B cell (primary cell): Measurements from ENCODE around the gene ANAPC7. TPM values are rescaled to one million over a fixed set of nuclear protein-coding genes. Genes with fewer than 3 reads are reported as not detected.

Source experiments
- ATAC-seq: fragments of 200-7000 bp; cut with Tn5 transposase; one replicate; pipeline ENCODE4 v1.10.0; 2021; ENCODE audit warnings: low read depth, mild to moderate bottlenecking, moderate number of reproducible peaks, moderate library complexity
- CTCF ChIA-PET: fragments of 350-600 bp; sonication (Branson Sonifier 250); formaldehyde crosslinking; loops from one replicate; lab custom pipeline; 2021; ENCODE audit warnings: antibody characterized with exemption, inconsistent platforms; lab: Charles Lee
- POLR2A ChIA-PET: fragments of 350-600 bp; sonication (Branson Sonifier 250); formaldehyde crosslinking; loops from one replicate; lab custom pipeline; 2021; ENCODE audit warnings: antibody characterized with exemption; lab: Charles Lee
- DNase-seq: peaks from one replicate; pipeline ENCODE4 v3.0.0; 2013
- H2AFZ ChIP-seq: 2 replicates; pipeline ENCODE4 v1.6.1; 2012; ENCODE audit warnings: mild to moderate bottlenecking, low read depth, low read length; ENCODE audit not compliant: insufficient read depth, poor library complexity, severe bottlenecking
- H3K27ac ChIP-seq, 2 donors: 1 replicate in 1 of 2; 2 replicates in 1 of 2; pipeline ENCODE4 v1.5.1; 2012 to 2013; ENCODE audit warnings: low read length in 2 of 2, mild to moderate bottlenecking in 2 of 2, moderate library complexity in 1 of 2
- H3K27me3 ChIP-seq, 4 experiments: fragments of 200-600 bp in 1 of 4; sonication (generic) in 1 of 4; replicated peaks in 1 of 4; 1 replicate in 2 of 4; 2 replicates in 2 of 4; pipeline versions ENCODE4 v1.6.1 to v1.7.0; 2013 to 2016; ENCODE audit warnings: low read length in 3 of 4, mild to moderate bottlenecking in 2 of 4, mixed read lengths in 1 of 4, moderate library complexity in 1 of 4; ENCODE audit not compliant: insufficient read depth in 4 of 4, control insufficient read depth in 3 of 4; ENCODE audit errors: control extremely low read depth in 1 of 4
- H3K36me3 ChIP-seq, 2 experiments: replicated peaks in 1 of 2; 1 replicate in 1 of 2; 2 replicates in 1 of 2; pipeline versions ENCODE4 v1.6.1 to v1.7.1; 2013; ENCODE audit warnings: low read length in 1 of 2; ENCODE audit not compliant: insufficient read depth in 2 of 2, control insufficient read depth in 1 of 2; ENCODE audit errors: control extremely low read depth in 1 of 2, extremely low read depth in 1 of 2
- H3K4me1 ChIP-seq, 2 donors: fragments of 200-600 bp in 1 of 2; sonication (generic) in 1 of 2; 1 replicate in 1 of 2; 2 replicates in 1 of 2; pipeline versions ENCODE4 v1.5.1 to v1.6.1; 2013 to 2017; ENCODE audit warnings: low read length in 2 of 2; ENCODE audit not compliant: control insufficient read depth in 2 of 2, insufficient read depth in 2 of 2
- H3K4me2 ChIP-seq: replicated peaks from 2 replicates; pipeline ENCODE3; 2012; ENCODE audit warnings: mild to moderate bottlenecking, low read depth, low read length; ENCODE audit not compliant: poor library complexity, severe bottlenecking
- H3K4me3 ChIP-seq, 5 experiments: fragments of 200-600 bp in 1 of 5; sonication (generic) in 1 of 5; 1 replicate in 3 of 5; 2 replicates in 2 of 5; pipeline versions ENCODE4 v1.5.1 to v1.7.0; 2011 to 2016; ENCODE audit warnings: low read length in 4 of 5, mild to moderate bottlenecking in 4 of 5, low read depth in 2 of 5, control low read depth in 1 of 5, moderate library complexity in 1 of 5; ENCODE audit not compliant: insufficient read depth in 1 of 5; ENCODE audit errors: control extremely low read depth in 1 of 5, extremely low read depth in 1 of 5
- H3K79me2 ChIP-seq: fragments of 200-600 bp; sonication (generic); one replicate; pipeline ENCODE4 v1.6.0; 2016; ENCODE audit warnings: low read length; ENCODE audit not compliant: control insufficient read depth, insufficient read depth
- H3K9ac ChIP-seq: fragments of 200-600 bp; sonication (generic); 2 replicates; pipeline ENCODE4 v1.6.1; 2017; ENCODE audit warnings: mild to moderate bottlenecking, low read length, moderate library complexity
- H3K9me3 ChIP-seq, 3 donors: one replicate each; pipeline versions ENCODE4 v1.6.1 to v1.7.1; 2013; ENCODE audit warnings: low read length in 2 of 3; ENCODE audit not compliant: control insufficient read depth in 2 of 3, insufficient read depth in 1 of 3; ENCODE audit errors: control extremely low read depth in 1 of 3
- H4K20me1 ChIP-seq: 2 replicates; pipeline ENCODE4 v1.6.0; 2012; ENCODE audit warnings: mild to moderate bottlenecking, low read length; ENCODE audit not compliant: insufficient read depth, control insufficient read depth, poor library complexity, severe bottlenecking
- H3K27ac Mint-ChIP-seq: one replicate; pipeline ENCODE4 v1.8.0; 2021; ENCODE audit warnings: mixed read lengths
- H3K27me3 Mint-ChIP-seq: one replicate; pipeline ENCODE4 v1.8.0; 2021; ENCODE audit warnings: mixed read lengths
- H3K4me1 Mint-ChIP-seq: one replicate; pipeline ENCODE4 v1.8.0; 2021; ENCODE audit warnings: mixed read lengths
- H3K4me3 Mint-ChIP-seq: one replicate; pipeline ENCODE4 v1.8.0; 2021; ENCODE audit warnings: mixed read lengths
- H3K9me3 Mint-ChIP-seq: one replicate; pipeline ENCODE4 v1.8.0; 2022; ENCODE audit warnings: mixed read lengths; ENCODE audit not compliant: insufficient read depth
- CTCF ChIP-seq: fragments of 200-600 bp; IDR thresholded peaks from one replicate; pipeline ENCODE4 v1.8.0; 2022; ENCODE audit warnings: antibody characterized with exemption, mild to moderate bottlenecking
- EZH2 ChIP-seq: IDR thresholded peaks from 2 replicates; pipeline ENCODE4 v1.6.1; 2012; ENCODE audit warnings: borderline replicate concordance, low read depth, mild to moderate bottlenecking, moderate library complexity, low read length; ENCODE audit not compliant: insufficient read depth, poor library complexity, severe bottlenecking
- WGBS: methylation state at CpG from one replicate; pipeline ENCODE4 v1.1.5; 2013; ENCODE audit warnings: missing lambda C conversion rate; ENCODE audit not compliant: insufficient coverage; 5-methylcytosine and 5-hydroxymethylcytosine counted together
- intact Hi-C: fragments of 100-400 bp; cut with micrococcal nuclease; formaldehyde crosslinking; loops from one replicate; pipeline ENCODE4 v1.10.0; 2022
- polyA plus RNA-seq: library from polyadenylated mRNA; depleted of rRNA; stranded (reverse); fragments of >200 nt; gene quantifications from 2 replicates; pipeline ENCODE4 v1.2.3, GENCODE V29; 2012
- total RNA-seq, 2 donors: library from RNA; stranded (reverse); fragments of 120-200 nt in 1 of 2; gene quantifications; 1 replicate in 1 of 2; 2 replicates in 1 of 2; pipeline versions ENCODE4 v1.2.3 to v1.2.4, GENCODE V29; 2013 to 2022

The ANAPC7 gene
- total and polyA plus RNA-seq, 2 donors (not counting 1 experiment from before 2014, with no cell fraction given), result 56.9 to 68.4 TPM

- Mint-ChIP-seq H3K4me3 (no peak overlapping the region), H3K27ac (no peak overlapping the region), H3K27me3 (no peaks in the 10 kb centered on the region), H3K4me1 (peaks cover 25% of the 10 kb centered on the region), H3K9me3 (no peaks in the 10 kb centered on the region)
- no peak overlapping the region for H3K4me3 ChIP-seq
- no peak overlapping the region for H3K9ac ChIP-seq
- H3K27me3 ChIP-seq, result peaks cover 0 to 3% (median 0%) of the 10 kb centered on the region in 4 experiments
- no peak for DNase-seq
- no peaks in the 10 kb centered on the region for H3K9me3 ChIP-seq
- H3K4me2 ChIP-seq, result no peak overlapping the region
- H3K4me1 ChIP-seq, result peaks cover 12 to 16% of the 10 kb centered on the region in 2 donors
- WGBS, result no CpG with 5 or more reads among the region's 3 CpGs
- CTCF ChIA-PET, result interaction anchor here (1.2 to 3.7 kb wide), 3 partner anchors 19 to 248 kb away, joined by 3 to 30 read pairs (median 5); no protein-coding TSS in a partner anchor
- no peak overlapping the region for H2AFZ ChIP-seq
- no peak overlapping the region for H3K27ac ChIP-seq
- ATAC-seq, result no peak
- no peaks in the 10 kb centered on the region for H4K20me1 ChIP-seq
- no peaks in the 10 kb centered on the region for H3K79me2 ChIP-seq
- POLR2A ChIA-PET, result no interaction called here
- intact Hi-C loops, result no loop called here
- peaks cover 0 to 12% of the 10 kb centered on the region in 2 experiments for H3K36me3 ChIP-seq
- TF ChIP-seq EZH2 (no peak), CTCF (no peak)
Measured at GRCh38 chr12:110352401-110352800, 51.1 kb downstream of the ANAPC7 start.

- intact Hi-C loops, result no loop called here
- TF ChIP-seq EZH2 (no peak), CTCF (no peak)
- DNase-seq, result no peak
Measured at GRCh38 chr12:110351119-110351518, 52.4 kb downstream of the ANAPC7 start.

More at GRCh38 chr12:110351119-110351518, 52.4 kb downstream of the ANAPC7 start:
- Histone ChIP-seq H4K20me1 (no peaks in the 10 kb centered on the region), H3K27me3 (peaks cover 0 to 3% (median 0%) of the 10 kb centered on the region in 4 experiments), H3K4me1 (peaks cover 12 to 16% of the 10 kb centered on the region in 2 donors), H3K36me3 (peaks cover 0 to 21% of the 10 kb centered on the region in 2 experiments), H2AFZ (no peak overlapping the region), H3K4me2 (no peak overlapping the region), H3K4me3 (no peak overlapping the region), H3K9me3 (no peaks in the 10 kb centered on the region), H3K9ac (no peak overlapping the region), H3K79me2 (no peaks in the 10 kb centered on the region), H3K27ac (no peak overlapping the region)
- 90% methylated on average over 6 of the region's 8 CpGs for WGBS
- Mint-ChIP-seq H3K4me3 (no peak overlapping the region), H3K9me3 (no peaks in the 10 kb centered on the region), H3K27me3 (no peaks in the 10 kb centered on the region), H3K4me1 (peaks cover 25% of the 10 kb centered on the region), H3K27ac (no peak overlapping the region)
- POLR2A ChIA-PET, result no interaction called here
- no peak for ATAC-seq
- CTCF ChIA-PET, result interaction anchor here (1.5 to 1.9 kb wide), 2 partner anchors 20 to 80 kb away, joined by 4 to 11 read pairs; no protein-coding TSS in a partner anchor
